Kidney epithelial cell (primary cell): ENCODE results near the gene FAM180A. TPM values are rescaled to one million over a fixed set of nuclear protein-coding genes. Genes with fewer than 3 reads are reported as not detected.
"Not testable (repeated sequence)": the region's sequence is repeated elsewhere in the genome, so short reads cannot be mapped to it uniquely, and the experiment has no call there.

ENCODE experiments used
- DNase-seq: peaks from one replicate; pipeline ENCODE4 v3.0.0-alpha.2; 2010; ENCODE audit warnings: low read depth
- H3K27me3 ChIP-seq: 2 replicates; pipeline ENCODE4 v1.6.0; 2011; ENCODE audit warnings: low read length; ENCODE audit not compliant: control insufficient read depth, insufficient read depth
- H3K36me3 ChIP-seq: 2 replicates; pipeline ENCODE4 v1.5.1; 2011; ENCODE audit warnings: low read length; ENCODE audit not compliant: control insufficient read depth, insufficient read depth
- H3K4me3 ChIP-seq: 2 replicates; pipeline ENCODE4 v1.5.1; 2011; ENCODE audit warnings: low read depth, mild to moderate bottlenecking, control low read depth, low read length
- total RNA-seq: library from RNA; depleted of rRNA; stranded (reverse); fragments of >200 nt; gene quantifications from 2 replicates; pipeline ENCODE4 v1.2.3, GENCODE V29; 2015
- TF ChIP-seq, protein P1 (sequence below): IDR thresholded peaks from 2 replicates; pipeline ENCODE4 v1.5.1; 2011; ENCODE audit warnings: mild to moderate bottlenecking, moderate library complexity, low read length, control low read depth, inconsistent platforms; ENCODE audit not compliant: insufficient read depth, poor library complexity, severe bottlenecking

FAM180A gene
- total RNA-seq, 1 donor from 2014 or later = not detected

DNA sequence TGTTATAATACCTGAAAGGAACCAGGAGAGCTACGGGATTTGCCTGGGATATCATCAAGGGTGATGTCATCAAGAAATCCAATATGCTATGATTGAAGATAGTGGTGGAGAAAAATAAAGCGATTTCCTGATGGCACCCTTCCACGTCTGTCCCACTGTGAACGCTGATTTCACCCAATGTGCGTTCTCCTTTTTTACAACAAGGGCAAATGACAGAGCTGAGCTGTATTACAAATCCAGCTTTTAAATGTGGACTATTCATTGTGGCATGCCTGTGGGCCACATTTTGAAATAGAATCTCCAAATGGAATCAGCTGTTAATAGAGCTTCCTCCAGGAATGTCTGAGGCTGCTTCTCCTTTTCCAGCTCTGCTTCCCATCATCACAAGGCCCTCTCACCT is 43.9 kb downstream of the FAM180A start:
- no peak for DNase-seq
- Histone ChIP-seq H3K4me3 (no peak overlapping the region), H3K27me3 (no peaks in the 10 kb centered on the region), H3K36me3 (no peaks in the 10 kb centered on the region)
- TF ChIP-seq, protein P1, sequence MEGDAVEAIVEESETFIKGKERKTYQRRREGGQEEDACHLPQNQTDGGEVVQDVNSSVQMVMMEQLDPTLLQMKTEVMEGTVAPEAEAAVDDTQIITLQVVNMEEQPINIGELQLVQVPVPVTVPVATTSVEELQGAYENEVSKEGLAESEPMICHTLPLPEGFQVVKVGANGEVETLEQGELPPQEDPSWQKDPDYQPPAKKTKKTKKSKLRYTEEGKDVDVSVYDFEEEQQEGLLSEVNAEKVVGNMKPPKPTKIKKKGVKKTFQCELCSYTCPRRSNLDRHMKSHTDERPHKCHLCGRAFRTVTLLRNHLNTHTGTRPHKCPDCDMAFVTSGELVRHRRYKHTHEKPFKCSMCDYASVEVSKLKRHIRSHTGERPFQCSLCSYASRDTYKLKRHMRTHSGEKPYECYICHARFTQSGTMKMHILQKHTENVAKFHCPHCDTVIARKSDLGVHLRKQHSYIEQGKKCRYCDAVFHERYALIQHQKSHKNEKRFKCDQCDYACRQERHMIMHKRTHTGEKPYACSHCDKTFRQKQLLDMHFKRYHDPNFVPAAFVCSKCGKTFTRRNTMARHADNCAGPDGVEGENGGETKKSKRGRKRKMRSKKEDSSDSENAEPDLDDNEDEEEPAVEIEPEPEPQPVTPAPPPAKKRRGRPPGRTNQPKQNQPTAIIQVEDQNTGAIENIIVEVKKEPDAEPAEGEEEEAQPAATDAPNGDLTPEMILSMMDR = no peak

DNA sequence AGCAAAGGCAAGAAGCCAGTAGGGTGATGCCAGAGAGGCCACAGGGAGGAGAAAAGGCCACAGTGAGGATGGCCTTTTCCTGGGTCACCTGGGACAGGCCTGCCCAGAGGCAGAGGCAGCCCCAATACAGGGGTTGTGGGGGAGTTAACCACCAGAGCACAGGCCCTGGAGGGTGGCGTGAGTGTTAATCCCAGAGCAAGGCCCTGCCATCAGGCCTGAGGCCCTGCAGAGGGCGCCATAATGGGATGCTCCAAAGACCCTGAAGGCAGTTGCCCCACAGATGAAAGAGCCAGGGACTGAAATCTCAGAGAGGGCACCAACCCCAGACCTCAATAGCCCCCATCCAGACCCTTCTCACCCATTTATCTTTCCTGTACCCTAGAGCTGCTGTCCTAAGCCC is 44.5 kb downstream of the FAM180A start:
- no peaks in the 10 kb centered on the region for H3K27me3 ChIP-seq
- TF ChIP-seq, protein P1 = peak; percentile 17
- no peaks in the 10 kb centered on the region for H3K36me3 ChIP-seq
- H3K4me3 ChIP-seq = no peak overlapping the region
- no peak for DNase-seq

DNA sequence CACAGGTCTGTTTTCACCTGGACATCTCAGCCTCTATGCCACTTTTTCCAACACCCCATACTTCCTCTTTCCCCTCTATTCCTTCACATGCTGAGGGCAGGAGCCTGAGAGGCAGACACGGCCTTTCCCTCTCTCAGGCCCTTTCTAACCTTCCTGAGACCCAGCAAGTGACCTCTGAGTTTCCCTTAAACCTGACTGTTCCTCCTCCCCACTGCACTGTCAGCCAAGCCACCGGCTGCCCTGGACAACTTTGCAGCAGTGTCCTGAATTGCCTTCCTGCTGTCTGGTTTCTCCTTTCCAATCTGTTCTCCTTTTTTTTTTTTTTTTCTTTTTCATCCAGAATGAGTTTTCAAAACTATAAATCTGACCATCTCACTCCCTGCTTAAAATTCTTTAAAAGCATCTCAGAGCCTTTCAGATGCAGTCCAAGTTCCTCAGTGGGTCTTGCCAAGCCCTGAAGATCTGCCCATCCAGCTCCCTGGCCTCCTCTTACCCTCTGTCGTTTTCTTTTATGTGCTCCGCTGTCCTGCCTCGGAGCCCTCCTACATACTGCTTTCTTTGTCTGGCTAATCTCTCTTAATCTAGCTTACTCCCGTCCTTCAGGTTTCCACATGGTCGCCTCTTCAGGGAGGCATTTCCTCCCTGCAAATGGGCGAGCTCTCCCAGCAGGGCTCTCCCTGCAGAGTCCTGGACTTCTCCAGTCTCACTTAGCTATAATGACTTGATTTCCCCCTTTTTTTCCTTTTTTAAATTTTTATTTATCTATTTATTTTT is 51.1 kb downstream of the FAM180A start:
- TF ChIP-seq, protein P1 = no peak
- no peaks in the 10 kb centered on the region for H3K36me3 ChIP-seq
- no peaks in the 10 kb centered on the region for H3K27me3 ChIP-seq
- no peak overlapping the region for H3K4me3 ChIP-seq
- no peak for DNase-seq

DNA sequence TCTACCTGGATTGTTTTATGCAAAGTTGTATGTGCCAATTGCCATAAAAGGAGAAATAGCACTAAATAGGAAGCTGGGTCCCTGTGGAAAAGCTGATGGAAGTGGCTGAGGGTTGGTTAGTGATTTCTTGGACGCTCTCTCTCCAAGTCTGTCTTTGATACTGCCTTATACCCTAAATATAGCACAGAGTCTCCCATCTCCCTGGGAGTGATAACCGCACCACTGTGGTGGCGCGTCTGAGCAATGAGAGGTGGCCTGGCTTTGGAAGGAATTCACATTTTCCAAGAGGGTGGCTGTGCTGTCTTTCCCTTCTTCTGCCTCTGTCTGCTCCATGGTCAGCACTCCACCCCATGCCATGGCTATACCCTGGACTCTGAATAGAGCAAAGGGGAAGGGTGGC is 55.1 kb downstream of the FAM180A start:
- Histone ChIP-seq H3K27me3 (no peaks in the 10 kb centered on the region), H3K36me3 (no peaks in the 10 kb centered on the region), H3K4me3 (no peak overlapping the region)
- TF ChIP-seq, protein P1 = no peak
- no peak for DNase-seq

DNA sequence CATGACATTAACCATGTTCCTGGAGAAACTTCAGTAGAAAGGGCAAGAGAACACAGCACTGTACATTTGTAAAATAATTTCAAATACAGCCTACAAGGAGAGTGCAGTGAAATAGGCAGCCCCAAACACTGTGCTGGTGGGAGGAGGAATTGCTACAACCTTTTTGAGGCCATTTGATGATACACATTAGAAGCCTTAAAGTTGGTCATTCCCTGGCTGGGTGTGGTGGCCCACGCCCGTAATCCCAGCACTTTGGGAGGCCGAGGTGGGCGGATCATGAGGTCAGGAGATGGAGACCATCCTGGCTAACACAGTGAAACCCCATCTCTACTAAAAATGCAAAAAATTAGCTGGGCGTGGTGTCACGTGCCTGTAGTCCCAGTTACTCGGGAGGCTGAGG is 56.0 kb downstream of the FAM180A start:
- not testable (repeated sequence) for DNase-seq, H3K4me3 ChIP-seq, H3K36me3 ChIP-seq, H3K27me3 ChIP-seq

DNA sequence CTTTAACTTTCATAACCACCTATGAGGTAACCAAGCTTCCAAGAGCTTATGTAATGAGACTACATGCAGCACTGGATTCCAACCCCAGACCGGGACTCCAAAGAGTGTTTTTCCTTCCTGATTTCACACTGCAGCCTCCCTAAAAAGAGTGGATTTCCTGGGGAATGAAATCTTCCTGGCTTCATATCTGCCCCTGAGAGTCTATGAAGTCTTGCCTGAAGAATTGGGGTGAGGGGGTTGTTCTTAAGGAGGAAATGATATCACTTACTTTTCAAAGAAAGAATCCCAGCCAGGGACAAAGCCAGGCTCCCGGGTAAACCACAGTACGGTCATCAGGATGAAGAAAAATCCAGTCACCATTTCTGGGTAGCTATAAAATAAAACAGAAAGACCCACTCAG is 56.6 kb downstream of the FAM180A start:
- H3K36me3 ChIP-seq = no peaks in the 10 kb centered on the region
- no peak overlapping the region for H3K4me3 ChIP-seq
- DNase-seq = no peak
- no peaks in the 10 kb centered on the region for H3K27me3 ChIP-seq
- TF ChIP-seq, protein P1 = no peak
